Endothelial cell of umbilical vein (primary cell): Measurements from ENCODE around the gene LMF1. TPM values are rescaled to one million over a fixed set of nuclear protein-coding genes. Genes with fewer than 3 reads are reported as not detected.

ENCODE experiments used
- BruUV-seq: library from RNA; stranded (reverse); fragments of 400-500 nt; replicated peaks from 2 replicates; lab custom pipeline; 2021; lab: Mats Ljungman, UMichigan
- CTCF ChIA-PET: fragments of 300-600, 350-600 bp; sonication (Branson Sonifier 250); formaldehyde crosslinking; loops from one replicate; lab custom pipeline; 2021; ENCODE audit warnings: antibody characterized with exemption, inconsistent platforms; lab: Charles Lee
- POLR2A ChIA-PET: fragments of 300-600, 350-600 bp; sonication (Branson Sonifier 250); formaldehyde crosslinking; loops from one replicate; lab custom pipeline; 2021; ENCODE audit warnings: antibody characterized with exemption, inconsistent platforms; lab: Charles Lee
- DNase-seq: peaks from one replicate; pipeline ENCODE4 v3.0.0-alpha.2; 2011; ENCODE audit warnings: low read depth, low spot score
- FAIRE-seq: peaks from 2 replicates; lab custom pipeline; 2011; peaks lifted over from hg19 to GRCh38; lab: Jason Lieb, UNC
- H2AFZ ChIP-seq: 2 replicates; pipeline ENCODE4 v1.6.0; 2012; ENCODE audit warnings: low read depth, low read length, control low read depth, inconsistent platforms
- H3K27ac ChIP-seq: 2 replicates; pipeline ENCODE4 v1.5.1; 2011; ENCODE audit warnings: low read depth, mild to moderate bottlenecking, control low read depth, low read length, moderate library complexity; ENCODE audit not compliant: insufficient read depth
- H3K27me3 ChIP-seq, 2 experiments: 2 replicates each; pipeline versions ENCODE4 v1.6.0 to v1.6.1; 2011; ENCODE audit warnings: low read length in 2 of 2, mixed read lengths in 1 of 2; ENCODE audit not compliant: control insufficient read depth in 2 of 2, insufficient read depth in 2 of 2
- H3K36me3 ChIP-seq, 2 experiments: 2 replicates in 1 of 2; 3 replicates in 1 of 2; pipeline ENCODE4 v1.5.1; 2011; ENCODE audit warnings: low read length in 2 of 2, mild to moderate bottlenecking in 1 of 2, moderate library complexity in 1 of 2; ENCODE audit not compliant: control insufficient read depth in 2 of 2, insufficient read depth in 2 of 2; ENCODE audit errors: extremely low read depth in 1 of 2
- H3K4me1 ChIP-seq: 3 replicates; pipeline ENCODE4 v1.5.1; 2011; ENCODE audit warnings: mild to moderate bottlenecking, low read length; ENCODE audit not compliant: control insufficient read depth, insufficient read depth; ENCODE audit errors: extremely low read depth
- H3K4me2 ChIP-seq: 2 replicates; pipeline ENCODE4 v1.6.1; 2011; ENCODE audit warnings: low read length, control low read depth, mixed read lengths; ENCODE audit not compliant: insufficient read depth
- H3K4me3 ChIP-seq, 3 experiments: fragments of 200-600 bp in 1 of 3; sonication (generic), shearing (Covaris generic) in 1 of 3; replicated peaks in 1 of 3; 2 replicates each; pipeline ENCODE4 v1.5.1; 2011 to 2016; ENCODE audit warnings: control low read depth in 3 of 3, low read length in 3 of 3, mild to moderate bottlenecking in 2 of 3, inconsistent platforms in 1 of 3, low read depth in 1 of 3, moderate library complexity in 1 of 3; ENCODE audit not compliant: insufficient read depth in 1 of 3
- H3K79me2 ChIP-seq: 2 replicates; pipeline ENCODE4 v1.6.0; 2012; ENCODE audit warnings: low read length, inconsistent platforms; ENCODE audit not compliant: control insufficient read depth, insufficient read depth
- H3K9ac ChIP-seq: replicated peaks from 2 replicates; pipeline ENCODE3; 2011; ENCODE audit warnings: low read length, control low read depth; ENCODE audit not compliant: insufficient read depth; ENCODE audit errors: extremely low read depth
- H3K9me1 ChIP-seq: replicated peaks from 3 replicates; pipeline ENCODE4 v1.6.0; 2011; ENCODE audit warnings: mild to moderate bottlenecking, low read length; ENCODE audit not compliant: control insufficient read depth, insufficient read depth; ENCODE audit errors: extremely low read depth
- H3K9me3 ChIP-seq: replicated peaks from 2 replicates; pipeline ENCODE4 v1.5.1; 2012; ENCODE audit warnings: low read length, inconsistent platforms; ENCODE audit not compliant: control insufficient read depth, insufficient read depth
- H4K20me1 ChIP-seq: replicated peaks from 2 replicates; pipeline ENCODE3; 2011; ENCODE audit warnings: mild to moderate bottlenecking, low read length; ENCODE audit not compliant: control insufficient read depth, insufficient read depth; ENCODE audit errors: extremely low read depth
- CTCF ChIP-seq, 2 donors: IDR thresholded peaks; 1 replicate in 1 of 2; 2 replicates in 1 of 2; pipeline ENCODE4 v1.5.1; 2011; ENCODE audit warnings: low read length in 2 of 2, mild to moderate bottlenecking in 2 of 2, moderate library complexity in 2 of 2, control low read depth in 1 of 2, inconsistent platforms in 1 of 2, low read depth in 1 of 2; ENCODE audit not compliant: insufficient read depth in 1 of 2; ENCODE audit errors: extremely low read depth in 1 of 2
- EZH2 ChIP-seq: IDR thresholded peaks from 2 replicates; pipeline ENCODE4 v1.6.1; 2012; ENCODE audit warnings: borderline replicate concordance, low read depth, mild to moderate bottlenecking, moderate library complexity, low read length, inconsistent platforms; ENCODE audit not compliant: severe bottlenecking
- FOS ChIP-seq: IDR thresholded peaks from 2 replicates; pipeline ENCODE4 v1.6.1; 2011; ENCODE audit warnings: mild to moderate bottlenecking, low read length, moderate library complexity, borderline replicate concordance; ENCODE audit not compliant: insufficient read depth
- GATA2 ChIP-seq: IDR thresholded peaks from 2 replicates; pipeline ENCODE4 v1.7.0; 2011; ENCODE audit warnings: low read depth, mild to moderate bottlenecking, moderate library complexity, mixed read lengths, low read length; ENCODE audit not compliant: insufficient read length, insufficient read depth
- JUN ChIP-seq: IDR thresholded peaks from 2 replicates; pipeline ENCODE4 v1.6.1; 2011; ENCODE audit warnings: borderline replicate concordance, low read depth; ENCODE audit not compliant: insufficient read length, insufficient read depth
- MAX ChIP-seq: IDR thresholded peaks from 2 replicates; pipeline ENCODE4 v1.6.1; 2011; ENCODE audit not compliant: insufficient read depth, insufficient read length
- MYC ChIP-seq: IDR thresholded peaks from one replicate; pipeline ENCODE4 v1.6.1; 2011; ENCODE audit warnings: mild to moderate bottlenecking, low read depth, low read length
- POLR2A ChIP-seq: IDR thresholded peaks from 2 replicates; pipeline ENCODE4 v1.6.1; 2012; ENCODE audit warnings: low read depth, mild to moderate bottlenecking, control low read depth, low read length
- POLR2AphosphoS5 ChIP-seq: IDR thresholded peaks from 2 replicates; pipeline ENCODE4 v1.6.1; 2012; ENCODE audit warnings: low read depth, mild to moderate bottlenecking, control low read depth, low read length, moderate library complexity; ENCODE audit not compliant: insufficient read depth
- dilution Hi-C: fragments of 300-500 bp; cut with MboI; formaldehyde crosslinking; loops from one replicate; pipeline ENCODE4 v1.15.0; 2019; ENCODE audit warnings: low sequenced_read_pairs; ENCODE audit not compliant: extremely low pct_ligation_motif_present
- intact Hi-C: fragments of 100-400 bp; cut with micrococcal nuclease; formaldehyde crosslinking; loops from one replicate; pipeline ENCODE4 v1.10.0; 2022
- polyA plus RNA-seq, 4 experiments: library from polyadenylated mRNA; depleted of rRNA in 3 of 4; stranded (reverse) in 3 of 4; unstranded in 1 of 4; fragments of >200 nt; gene quantifications; 2 replicates each; pipeline versions ENCODE4 v1.2.1 to v1.2.3, GENCODE V29; 2011 to 2012; ENCODE audit warnings: missing spikeins in 1 of 4
- total RNA-seq: library from RNA; stranded (reverse); gene quantifications from 2 replicates; pipeline ENCODE4 v1.2.3, GENCODE V29; 2021

LMF1 gene
- total and polyA plus RNA-seq, 2 donors (not counting 3 experiments of a cell fraction or from before 2014, with no cell fraction given): 17.8 TPM

DNA sequence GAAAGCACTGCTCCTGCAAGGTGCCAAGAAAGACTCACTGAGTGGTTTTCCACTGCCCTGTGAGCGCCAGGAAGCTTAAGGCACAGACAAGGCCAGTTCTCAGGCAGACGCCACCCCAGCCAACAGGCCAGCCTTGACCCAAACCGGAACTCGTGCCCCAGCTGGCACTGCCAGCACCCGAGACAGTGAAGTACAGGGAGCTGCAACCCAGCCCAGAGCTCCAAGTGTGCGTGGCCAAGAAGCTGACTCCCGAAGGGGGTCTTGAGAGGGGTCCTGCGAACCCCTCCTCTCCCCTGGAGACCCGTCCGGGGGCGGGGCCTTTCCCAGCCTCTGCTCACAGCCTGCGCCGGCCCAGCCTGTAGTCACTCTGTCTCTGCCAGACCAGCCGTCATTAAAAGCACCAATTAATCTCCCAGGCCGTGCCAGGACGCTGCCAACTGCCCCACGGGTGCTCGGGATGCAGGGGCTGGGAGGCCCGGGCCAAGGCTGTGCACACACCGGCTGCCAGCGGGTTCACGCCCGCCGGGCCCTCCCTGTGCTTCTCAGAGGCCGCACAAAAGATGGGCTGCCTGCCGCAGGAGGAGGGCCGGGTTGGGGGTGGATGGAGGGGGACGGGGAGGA is 6.4 kb upstream of the LMF1 start:
- BruUV-seq: no TSS peak
- Histone ChIP-seq H3K9me1 (no peaks in the 10 kb centered on the region), H3K4me2 (no peak overlapping the region), H3K79me2 (no peaks in the 10 kb centered on the region), H3K4me3 (no peak overlapping the region), H3K27ac (no peak overlapping the region), H3K27me3 (peaks cover 0 to 12% of the 10 kb centered on the region in 2 experiments), H2AFZ (no peak overlapping the region), H3K36me3 (no peaks in the 10 kb centered on the region), H3K9ac (no peak overlapping the region), H3K9me3 (no peaks in the 10 kb centered on the region), H3K4me1 (peaks cover 4% of the 10 kb centered on the region), H4K20me1 (no peaks in the 10 kb centered on the region)
- ChIA-PET CTCF (no interaction called here), POLR2A (no interaction called here)
- FAIRE-seq (no peak), DNase-seq (no peak)
- dilution Hi-C loops: no loop called here
- intact Hi-C loops: no loop called here
- TF ChIP-seq JUN (no peak), FOS (no peak), EZH2 (no peak), MYC (no peak), POLR2A (no peak), GATA2 (no peak), POLR2AphosphoS5 (no peak), MAX (no peak), CTCF (IDR thresholded peaks at IDR 0.05; ENCODE audit: extremely low read depth in 1 of 2, insufficient read depth in 1 of 2, low read depth in 1 of 2, low read length in 2 of 2) (no peak)
